Ishikawa (cell line): Measurements from ENCODE around the gene RBM38.

Experiments
- CEBPB ChIP-seq: IDR thresholded peaks from 2 replicates; pipeline ENCODE4 v1.6.1; 2012
- CREB1 ChIP-seq: IDR thresholded peaks from 2 replicates; pipeline ENCODE4 v1.6.1; 2012; ENCODE audit warnings: low read depth
- EGR1 ChIP-seq: IDR thresholded peaks from 2 replicates; pipeline ENCODE4 v1.6.1; 2012
- EP300 ChIP-seq: IDR thresholded peaks from 2 replicates; pipeline ENCODE4 v1.6.1; 2012; ENCODE audit warnings: borderline replicate concordance
- NFIC ChIP-seq: IDR thresholded peaks from 2 replicates; pipeline ENCODE4 v1.6.1; 2012
- RAD21 ChIP-seq: IDR thresholded peaks from 2 replicates; pipeline ENCODE4 v1.6.1; 2012; ENCODE audit warnings: low read depth
- REST ChIP-seq: IDR thresholded peaks from 2 replicates; pipeline ENCODE4 v1.6.1; 2012; ENCODE audit warnings: low read depth, mild to moderate bottlenecking
- TAF1 ChIP-seq: IDR thresholded peaks from 2 replicates; pipeline ENCODE4 v1.6.1; 2012; ENCODE audit warnings: low read depth, mild to moderate bottlenecking
- TCF12 ChIP-seq: IDR thresholded peaks from 2 replicates; pipeline ENCODE4 v1.6.1; 2012; ENCODE audit warnings: low read depth
- YY1 ChIP-seq: IDR thresholded peaks from 2 replicates; pipeline ENCODE4 v1.6.1; 2012; ENCODE audit warnings: low read depth
- ZBTB7A ChIP-seq: IDR thresholded peaks from 2 replicates; pipeline ENCODE4 v1.6.1; 2012; ENCODE audit warnings: low read depth
- TF ChIP-seq, protein P1 (sequence below): IDR thresholded peaks from 2 replicates; pipeline ENCODE4 v1.6.1; 2012

DNA sequence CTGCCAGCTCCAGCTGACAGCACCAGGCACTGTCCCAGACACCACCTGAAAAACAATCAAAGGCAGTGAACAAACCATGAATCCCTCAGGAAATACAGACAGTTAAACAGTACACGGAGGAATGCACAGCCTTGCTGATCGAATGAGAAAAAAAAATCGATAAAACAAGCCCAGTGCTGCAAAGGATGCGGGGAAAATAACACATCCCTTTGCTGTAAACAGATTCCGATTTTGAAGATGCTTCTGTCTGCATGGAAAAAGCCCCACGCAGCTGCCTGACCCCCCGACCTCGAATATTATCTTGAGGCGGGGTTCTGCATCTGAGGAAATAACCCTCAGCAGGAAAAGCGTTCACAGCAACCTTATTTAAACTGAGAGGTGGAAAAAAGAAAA lies 43.9 kb downstream of the RBM38 start:
- TF ChIP-seq, protein P1, sequence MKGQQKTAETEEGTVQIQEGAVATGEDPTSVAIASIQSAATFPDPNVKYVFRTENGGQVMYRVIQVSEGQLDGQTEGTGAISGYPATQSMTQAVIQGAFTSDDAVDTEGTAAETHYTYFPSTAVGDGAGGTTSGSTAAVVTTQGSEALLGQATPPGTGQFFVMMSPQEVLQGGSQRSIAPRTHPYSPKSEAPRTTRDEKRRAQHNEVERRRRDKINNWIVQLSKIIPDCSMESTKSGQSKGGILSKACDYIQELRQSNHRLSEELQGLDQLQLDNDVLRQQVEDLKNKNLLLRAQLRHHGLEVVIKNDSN = no peak
- TF ChIP-seq REST (no peak), CEBPB (no peak), TAF1 (no peak), CREB1 (no peak), ZBTB7A (no peak), NFIC (no peak), RAD21 (no peak), YY1 (no peak), TCF12 (no peak), EP300 (no peak), EGR1 (no peak)
